Measurements from ENCODE around the gene LIN9. TPM values are rescaled to one million over a fixed set of nuclear protein-coding genes. Genes with fewer than 3 reads are reported as not detected.
"Not testable (repeated sequence)": the region's sequence is repeated elsewhere in the genome, so short reads cannot be mapped to it uniquely, and the experiment has no call there.

LIN9 gene
- total RNA-seq, 1 donor from 2014 or later: 4.6 TPM

DNA sequence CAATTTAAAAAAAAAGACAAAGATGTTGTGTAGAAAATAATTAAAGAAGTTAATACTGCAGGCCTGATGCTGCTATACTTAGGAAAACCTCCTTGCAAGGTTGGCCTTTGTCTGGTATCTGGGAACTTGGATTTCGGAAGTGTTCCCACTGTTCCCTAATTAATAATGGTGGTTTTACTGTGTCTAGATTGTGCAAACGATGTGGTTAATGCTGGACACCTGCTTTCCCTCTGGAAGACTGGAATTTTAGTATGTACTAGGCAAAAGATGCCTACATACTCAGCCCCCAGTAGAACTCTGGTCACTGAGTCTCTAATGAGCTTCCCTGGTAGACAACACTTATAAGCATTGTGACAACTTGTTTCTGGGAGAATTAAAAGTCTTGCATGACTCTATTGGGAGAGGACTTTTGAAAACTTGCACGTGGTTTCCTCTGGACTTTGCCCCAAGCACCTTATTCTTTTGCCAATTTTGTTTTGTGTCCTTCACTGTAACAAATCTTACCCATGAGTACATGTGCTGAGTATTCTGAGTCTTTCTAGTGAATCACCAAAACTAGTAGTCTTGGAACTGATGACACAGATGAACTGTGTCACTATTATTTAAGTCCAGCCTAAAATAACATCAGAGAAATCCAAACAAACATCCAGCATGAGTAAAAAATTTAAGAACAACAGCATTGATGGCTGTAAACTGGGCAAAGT, 40.4 kb downstream of the LIN9 start:
- TF ChIP-seq, protein P1, sequence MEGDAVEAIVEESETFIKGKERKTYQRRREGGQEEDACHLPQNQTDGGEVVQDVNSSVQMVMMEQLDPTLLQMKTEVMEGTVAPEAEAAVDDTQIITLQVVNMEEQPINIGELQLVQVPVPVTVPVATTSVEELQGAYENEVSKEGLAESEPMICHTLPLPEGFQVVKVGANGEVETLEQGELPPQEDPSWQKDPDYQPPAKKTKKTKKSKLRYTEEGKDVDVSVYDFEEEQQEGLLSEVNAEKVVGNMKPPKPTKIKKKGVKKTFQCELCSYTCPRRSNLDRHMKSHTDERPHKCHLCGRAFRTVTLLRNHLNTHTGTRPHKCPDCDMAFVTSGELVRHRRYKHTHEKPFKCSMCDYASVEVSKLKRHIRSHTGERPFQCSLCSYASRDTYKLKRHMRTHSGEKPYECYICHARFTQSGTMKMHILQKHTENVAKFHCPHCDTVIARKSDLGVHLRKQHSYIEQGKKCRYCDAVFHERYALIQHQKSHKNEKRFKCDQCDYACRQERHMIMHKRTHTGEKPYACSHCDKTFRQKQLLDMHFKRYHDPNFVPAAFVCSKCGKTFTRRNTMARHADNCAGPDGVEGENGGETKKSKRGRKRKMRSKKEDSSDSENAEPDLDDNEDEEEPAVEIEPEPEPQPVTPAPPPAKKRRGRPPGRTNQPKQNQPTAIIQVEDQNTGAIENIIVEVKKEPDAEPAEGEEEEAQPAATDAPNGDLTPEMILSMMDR (IDR thresholded peaks at IDR 0.05; ENCODE audit: insufficient read depth, low read length, poor library complexity, severe bottlenecking): no peak
- no peaks in the 10 kb centered on the region for H3K27me3 ChIP-seq (ENCODE audit: control insufficient read depth, insufficient read depth, low read length)
- H3K36me3 ChIP-seq (ENCODE audit: control insufficient read depth, insufficient read depth, low read length): no peaks in the 10 kb centered on the region
- no peak for DNase-seq (ENCODE audit: low read depth)
- H3K4me3 ChIP-seq (ENCODE audit: low read depth, low read length): no peak overlapping the region

DNA sequence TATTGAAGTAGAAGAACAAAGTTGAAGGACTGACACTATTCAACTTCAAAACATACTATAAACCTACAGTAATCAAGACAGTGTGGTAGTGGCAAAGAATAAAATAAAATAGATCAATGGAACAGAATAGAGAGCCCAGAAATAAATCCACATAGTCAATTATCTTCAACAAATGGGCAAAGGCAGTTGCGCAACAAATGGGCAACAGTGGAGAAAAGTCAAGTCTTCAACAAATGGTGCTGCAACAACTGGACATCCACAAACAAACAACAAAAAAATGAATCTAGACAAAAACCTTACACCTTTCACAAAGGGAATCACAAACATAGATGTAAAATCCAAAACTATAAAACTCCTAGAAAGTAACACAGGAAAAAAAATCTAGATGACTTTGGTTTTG, 47.1 kb downstream of the LIN9 start:
- DNase-seq (ENCODE audit: low read depth): no peak
- no peaks in the 10 kb centered on the region for H3K36me3 ChIP-seq (ENCODE audit: control insufficient read depth, insufficient read depth, low read length)
- H3K4me3 ChIP-seq (ENCODE audit: low read depth, low read length): no peak overlapping the region
- TF ChIP-seq, protein P1 (IDR thresholded peaks at IDR 0.05; ENCODE audit: insufficient read depth, low read length, poor library complexity, severe bottlenecking): no peak
- H3K27me3 ChIP-seq (ENCODE audit: control insufficient read depth, insufficient read depth, low read length): no peaks in the 10 kb centered on the region

DNA sequence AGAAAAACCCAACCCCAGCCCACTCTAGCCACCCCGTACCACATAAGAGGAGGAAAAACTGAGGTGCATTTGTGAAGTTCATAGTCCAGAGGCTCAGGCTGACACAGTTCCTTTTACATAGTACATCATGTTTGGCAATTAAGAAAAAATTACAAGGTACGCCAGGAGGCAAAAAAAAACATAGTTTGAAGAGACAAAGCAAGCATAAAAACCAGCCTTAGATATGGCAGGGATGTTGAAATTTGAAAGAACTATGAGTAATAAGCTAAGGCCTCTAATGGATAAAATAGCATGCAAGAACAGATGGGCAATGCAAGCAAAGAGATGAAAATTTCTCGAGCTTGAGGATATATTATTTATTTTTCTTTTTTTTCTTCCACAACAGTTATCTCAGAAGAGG, 53.6 kb downstream of the LIN9 start:
- no peaks in the 10 kb centered on the region for H3K36me3 ChIP-seq (ENCODE audit: control insufficient read depth, insufficient read depth, low read length)
- H3K4me3 ChIP-seq (ENCODE audit: low read depth, low read length): no peak overlapping the region
- TF ChIP-seq, protein P1 (IDR thresholded peaks at IDR 0.05; ENCODE audit: insufficient read depth, low read length, poor library complexity, severe bottlenecking): no peak
- no peak for DNase-seq (ENCODE audit: low read depth)
- H3K27me3 ChIP-seq (ENCODE audit: control insufficient read depth, insufficient read depth, low read length): no peaks in the 10 kb centered on the region

DNA sequence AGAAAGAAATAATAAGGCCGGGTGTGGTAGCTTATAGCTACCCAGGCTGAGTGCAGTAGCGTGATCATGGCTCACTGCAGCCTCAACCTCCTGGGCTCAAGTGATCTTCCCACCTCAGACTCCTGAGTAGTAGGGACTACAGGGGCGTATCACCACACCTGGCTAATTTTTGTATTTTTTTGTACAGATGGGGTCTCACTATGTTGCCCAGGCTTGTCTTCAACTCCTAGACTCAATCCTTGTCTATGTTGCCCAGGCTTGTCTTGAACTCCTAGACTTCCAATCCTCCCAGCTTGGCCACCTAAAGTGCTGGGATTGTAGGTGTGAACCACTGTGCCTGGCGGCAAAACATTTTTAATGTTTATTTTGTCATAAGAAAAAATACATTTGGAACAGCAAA, 55.0 kb downstream of the LIN9 start:
- Histone ChIP-seq H3K36me3 (ENCODE audit: control insufficient read depth, insufficient read depth, low read length) (no peaks in the 10 kb centered on the region), H3K27me3 (ENCODE audit: control insufficient read depth, insufficient read depth, low read length) (no peaks in the 10 kb centered on the region), H3K4me3 (ENCODE audit: low read depth, low read length) (no peak overlapping the region)
- TF ChIP-seq, protein P1 (IDR thresholded peaks at IDR 0.05; ENCODE audit: insufficient read depth, low read length, poor library complexity, severe bottlenecking): no peak
- no peak for DNase-seq (ENCODE audit: low read depth)

DNA sequence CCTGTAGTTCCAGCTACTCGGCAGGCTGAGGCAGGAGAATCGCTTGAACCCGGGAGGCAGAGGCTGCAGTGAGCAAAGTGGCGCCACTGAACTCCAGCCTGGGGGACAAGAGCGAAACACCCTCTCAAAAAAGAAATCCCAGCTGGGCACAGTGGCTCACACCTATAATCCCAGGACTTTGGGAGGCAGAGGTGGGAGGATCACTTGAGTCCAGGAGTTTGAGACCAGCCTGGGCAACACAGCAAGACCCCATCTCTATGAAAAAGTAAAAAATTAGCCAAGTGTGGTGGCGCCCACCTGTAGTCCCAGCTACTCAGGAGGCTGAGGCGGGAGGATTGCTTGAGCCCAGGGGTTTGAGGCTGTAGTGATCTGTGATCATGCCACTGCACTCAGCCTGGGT, 56.1 kb downstream of the LIN9 start:
- H3K27me3 ChIP-seq (ENCODE audit: control insufficient read depth, insufficient read depth, low read length); H3K36me3 ChIP-seq (ENCODE audit: control insufficient read depth, insufficient read depth, low read length); DNase-seq (ENCODE audit: low read depth); H3K4me3 ChIP-seq (ENCODE audit: low read depth, low read length): not testable (repeated sequence)

DNA sequence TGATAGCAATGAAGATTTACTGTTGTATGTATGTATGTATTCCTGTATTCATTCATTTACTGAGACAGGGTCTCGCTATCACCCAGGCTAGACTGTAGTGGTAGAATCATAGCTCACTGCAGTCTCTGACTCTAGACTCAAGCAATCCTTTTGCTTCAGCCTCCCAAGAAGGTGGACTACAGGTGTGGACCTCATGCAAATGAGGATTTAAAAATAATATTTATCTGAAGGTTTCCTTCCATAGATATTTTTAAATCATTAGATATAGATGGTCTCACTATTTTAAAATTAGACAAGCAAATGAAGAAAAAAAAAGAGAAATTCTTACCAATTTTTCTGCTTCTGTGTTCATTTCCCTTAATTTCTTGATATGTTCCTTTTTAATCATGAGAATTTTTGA, 58.5 kb downstream of the LIN9 start:
- H3K27me3 ChIP-seq (ENCODE audit: control insufficient read depth, insufficient read depth, low read length): no peaks in the 10 kb centered on the region
- no peak overlapping the region for H3K4me3 ChIP-seq (ENCODE audit: low read depth, low read length)
- no peak for DNase-seq (ENCODE audit: low read depth)
- TF ChIP-seq, protein P1 (IDR thresholded peaks at IDR 0.05; ENCODE audit: insufficient read depth, low read length, poor library complexity, severe bottlenecking): no peak
- H3K36me3 ChIP-seq (ENCODE audit: control insufficient read depth, insufficient read depth, low read length): no peaks in the 10 kb centered on the region
